H1 (cell line): ENCODE measurements around the gene EFCAB8. TPM values are rescaled to one million over a fixed set of nuclear protein-coding genes. Genes with fewer than 3 reads are reported as not detected.

ENCODE experiments used
- CTCF ChIA-PET: fragments of 300-600 bp; sonication (Branson Sonifier 250); formaldehyde crosslinking; loops from one replicate; lab custom pipeline; 2021; ENCODE audit not compliant: partially characterized antibody; lab: Charles Lee
- POLR2A ChIA-PET: fragments of 300-600 bp; sonication (Branson Sonifier 250); formaldehyde crosslinking; loops from one replicate; lab custom pipeline; 2021; ENCODE audit warnings: inconsistent platforms; ENCODE audit not compliant: partially characterized antibody; lab: Charles Lee
- DNase-seq, 2 experiments: peaks; one replicate each; pipeline versions ENCODE4 v3.0.0 to v3.0.0-alpha.2; 2010 to 2022; ENCODE audit warnings: low spot score in 2 of 2, low read depth in 1 of 2, mixed read lengths in 1 of 2
- FAIRE-seq: peaks from 2 replicates; lab custom pipeline; 2011; peaks lifted over from hg19 to GRCh38; lab: Jason Lieb, UNC
- H2AFZ ChIP-seq: 2 replicates; pipeline ENCODE4 v1.8.1; 2012; ENCODE audit warnings: low read length, inconsistent platforms
- H2AK5ac ChIP-seq: 2 replicates; pipeline ENCODE4 v1.6.1; 2013; ENCODE audit warnings: low read depth, low read length
- H2BK120ac ChIP-seq: replicated peaks from 2 replicates; pipeline ENCODE3; 2013; ENCODE audit warnings: low read depth, low read length, inconsistent platforms
- H2BK12ac ChIP-seq: 2 replicates; pipeline ENCODE4 v1.6.1; 2013; ENCODE audit warnings: low read depth, low read length
- H2BK15ac ChIP-seq: 2 replicates; pipeline ENCODE4 v1.6.1; 2013; ENCODE audit warnings: low read length
- H2BK20ac ChIP-seq: 2 replicates; pipeline ENCODE4 v1.6.1; 2013; ENCODE audit warnings: low read length
- H2BK5ac ChIP-seq: 2 replicates; pipeline ENCODE4 v1.6.1; 2013; ENCODE audit warnings: low read depth, low read length
- H3K14ac ChIP-seq: 2 replicates; pipeline ENCODE4 v1.6.1; 2013; ENCODE audit warnings: inconsistent platforms; ENCODE audit not compliant: insufficient read length
- H3K18ac ChIP-seq: 2 replicates; pipeline ENCODE4 v1.6.1; 2013; ENCODE audit warnings: low read length; ENCODE audit errors: extremely low read depth
- H3K23ac ChIP-seq: 2 replicates; pipeline ENCODE4 v1.6.1; 2013; ENCODE audit warnings: inconsistent platforms; ENCODE audit not compliant: insufficient read length
- H3K23me2 ChIP-seq: 2 replicates; pipeline ENCODE4 v1.6.1; 2013; ENCODE audit warnings: low read depth, low read length
- H3K27ac ChIP-seq: 2 replicates; pipeline ENCODE4 v1.6.1; 2011; ENCODE audit warnings: low read depth, low read length, inconsistent platforms
- H3K27me3 ChIP-seq, 4 experiments: replicated peaks in 1 of 4; 1 replicate in 1 of 4; 2 replicates in 3 of 4; pipeline versions ENCODE4 v1.6.1 to v1.8.1; 2011 to 2013; ENCODE audit warnings: low read length in 3 of 4, mild to moderate bottlenecking in 3 of 4, inconsistent platforms in 2 of 4, mixed read lengths in 2 of 4, moderate library complexity in 1 of 4; ENCODE audit not compliant: control insufficient read depth in 3 of 4, insufficient read depth in 3 of 4; ENCODE audit errors: extremely low read depth in 1 of 4
- H3K36me3 ChIP-seq, 4 experiments: 2 replicates each; pipeline versions ENCODE4 v1.6.1 to v1.8.1; 2011 to 2013; ENCODE audit warnings: mild to moderate bottlenecking in 4 of 4, low read length in 3 of 4, moderate library complexity in 2 of 4, control low read depth in 1 of 4, inconsistent platforms in 1 of 4; ENCODE audit not compliant: insufficient read depth in 4 of 4, control insufficient read depth in 2 of 4
- H3K4ac ChIP-seq: replicated peaks from 2 replicates; pipeline ENCODE3; 2013; ENCODE audit warnings: low read length, low read depth, mixed read lengths, inconsistent platforms; ENCODE audit not compliant: insufficient read length
- H3K4me1 ChIP-seq, 4 experiments: replicated peaks in 1 of 4; 1 replicate in 1 of 4; 2 replicates in 3 of 4; pipeline versions ENCODE4 v1.6.1 to v1.8.1; 2011 to 2013; ENCODE audit warnings: low read length in 3 of 4, inconsistent platforms in 2 of 4, mixed read lengths in 1 of 4; ENCODE audit not compliant: insufficient read depth in 4 of 4, control insufficient read depth in 3 of 4
- H3K4me2 ChIP-seq, 2 experiments: 2 replicates each; pipeline versions ENCODE4 v1.6.1 to v1.8.1; 2011 to 2013; ENCODE audit warnings: low read depth in 2 of 2, low read length in 2 of 2, control low read depth in 1 of 2, inconsistent platforms in 1 of 2, mild to moderate bottlenecking in 1 of 2; ENCODE audit not compliant: insufficient read depth in 1 of 2
- H3K4me3 ChIP-seq, 4 experiments: fragments of 200-600, 300-600 bp in 1 of 4; sonication (generic), shearing (Covaris generic), sonication (Bioruptor Twin) in 1 of 4; 2 replicates each; pipeline versions ENCODE4 v1.5.1 to v1.8.1; 2011 to 2016; ENCODE audit warnings: low read length in 4 of 4, low read depth in 3 of 4, control low read depth in 2 of 4, inconsistent platforms in 2 of 4, mild to moderate bottlenecking in 2 of 4, mixed read lengths in 1 of 4, moderate library complexity in 1 of 4; ENCODE audit not compliant: insufficient read depth in 2 of 4; ENCODE audit errors: extremely low read depth in 1 of 4
- H3K56ac ChIP-seq: replicated peaks from 2 replicates; pipeline ENCODE3; 2013; ENCODE audit warnings: low read depth, mild to moderate bottlenecking, mixed read lengths, low read length, inconsistent platforms; ENCODE audit not compliant: insufficient read length
- H3K79me1 ChIP-seq: 2 replicates; pipeline ENCODE4 v1.6.1; 2013; ENCODE audit warnings: low read depth, low read length, control low read depth
- H3K79me2 ChIP-seq, 2 experiments: 2 replicates each; pipeline versions ENCODE4 v1.6.1 to v1.8.1; 2012 to 2013; ENCODE audit warnings: low read length in 2 of 2, mild to moderate bottlenecking in 2 of 2, inconsistent platforms in 1 of 2; ENCODE audit not compliant: insufficient read depth in 2 of 2, control insufficient read depth in 1 of 2
- H3K9ac ChIP-seq, 4 experiments: replicated peaks in 1 of 4; 1 replicate in 1 of 4; 2 replicates in 3 of 4; pipeline versions ENCODE4 v1.6.1 to v1.8.1; 2011 to 2013; ENCODE audit warnings: low read depth in 3 of 4, low read length in 3 of 4, control low read depth in 2 of 4, mild to moderate bottlenecking in 2 of 4, moderate library complexity in 2 of 4, inconsistent platforms in 1 of 4; ENCODE audit errors: extremely low read depth in 1 of 4
- H3K9me3 ChIP-seq, 2 experiments: 2 replicates each; pipeline versions ENCODE4 v1.6.1 to v1.8.1; 2012 to 2013; ENCODE audit warnings: mild to moderate bottlenecking in 2 of 2, moderate library complexity in 2 of 2, control low read depth in 1 of 2, inconsistent platforms in 1 of 2, low read depth in 1 of 2, low read length in 1 of 2, mixed read lengths in 1 of 2; ENCODE audit not compliant: insufficient read depth in 2 of 2
- H4K20me1 ChIP-seq, 2 experiments: replicated peaks in 1 of 2; 2 replicates each; pipeline versions ENCODE3 to v1.8.1; 2011 to 2013; ENCODE audit warnings: inconsistent platforms in 2 of 2, low read length in 2 of 2, mild to moderate bottlenecking in 1 of 2; ENCODE audit not compliant: insufficient read depth in 2 of 2, control insufficient read depth in 1 of 2
- H4K5ac ChIP-seq: 2 replicates; pipeline ENCODE4 v1.6.1; 2013; ENCODE audit warnings: low read length, low read depth, mixed read lengths, inconsistent platforms; ENCODE audit not compliant: insufficient read length
- H4K8ac ChIP-seq: 2 replicates; pipeline ENCODE4 v1.8.0; 2013; ENCODE audit warnings: mild to moderate bottlenecking, moderate library complexity, low read length, inconsistent platforms; ENCODE audit not compliant: insufficient read depth; ENCODE audit errors: extremely low read depth
- H4K91ac ChIP-seq: replicated peaks from 2 replicates; pipeline ENCODE3; 2013; ENCODE audit warnings: low read length, mixed read lengths, inconsistent platforms; ENCODE audit not compliant: insufficient read length
- CHD2 ChIP-seq: IDR thresholded peaks from 2 replicates; pipeline ENCODE4 v1.6.1; 2012; ENCODE audit warnings: low read length, improper control_type of control experiment
- EGR1 ChIP-seq: IDR thresholded peaks from 2 replicates; pipeline ENCODE4 v1.6.1; 2011; ENCODE audit warnings: low read depth, low read length, borderline replicate concordance
- EP300 ChIP-seq, 2 experiments: IDR thresholded peaks; 1 replicate in 1 of 2; 2 replicates in 1 of 2; pipeline ENCODE4 v1.6.1; 2011 to 2012; ENCODE audit warnings: low read depth in 2 of 2, low read length in 2 of 2, mild to moderate bottlenecking in 2 of 2, borderline replicate concordance in 1 of 2, inconsistent platforms in 1 of 2, moderate library complexity in 1 of 2
- EZH2 ChIP-seq: fragments of 200-600 bp; sonication (generic); IDR thresholded peaks from 2 replicates; pipeline ENCODE4 v1.7.1; 2012; ENCODE audit warnings: low read depth, mild to moderate bottlenecking, moderate library complexity, low read length, inconsistent platforms; ENCODE audit not compliant: severe bottlenecking
- KDM4A ChIP-seq: IDR thresholded peaks from one replicate; pipeline ENCODE4 v1.7.1; 2012; ENCODE audit warnings: low read depth, mild to moderate bottlenecking, moderate library complexity, low read length, inconsistent platforms; ENCODE audit not compliant: severe bottlenecking
- KDM5A ChIP-seq: fragments of 200-600 bp; IDR thresholded peaks from 2 replicates; pipeline ENCODE4 v1.7.1; 2012; ENCODE audit warnings: mild to moderate bottlenecking, low read length, inconsistent platforms, mixed read lengths
- MAFK ChIP-seq: IDR thresholded peaks from 2 replicates; pipeline ENCODE4 v1.6.1; 2012; ENCODE audit warnings: low read depth, mild to moderate bottlenecking, improper control_type of control experiment, low read length
- TAF1 ChIP-seq: IDR thresholded peaks from 2 replicates; pipeline ENCODE4 v1.6.1; 2011; ENCODE audit warnings: mild to moderate bottlenecking, low read depth, low read length
- WGBS, 2 experiments: shearing (Covaris generic) in 1 of 2; methylation state at CpG; one replicate each; pipeline versions ENCODE4 v1.1.6 to v1.1.7; 2013 to 2015; ENCODE audit warnings: low lambda C conversion rate in 2 of 2, mixed read lengths in 2 of 2, inconsistent platforms in 1 of 2, low coverage in 1 of 2, missing lambda C conversion rate in 1 of 2; ENCODE audit not compliant: insufficient replicate concordance in 2 of 2, insufficient coverage in 1 of 2, insufficient read length in 1 of 2; ENCODE audit errors: extremely low coverage in 1 of 2, missing lambda C conversion rate in 1 of 2; 5-methylcytosine and 5-hydroxymethylcytosine counted together
- polyA plus RNA-seq, 7 experiments: library from polyadenylated mRNA; depleted of rRNA in 3 of 7; stranded (reverse) in 5 of 7; unstranded in 2 of 7; fragments of >200 nt in 5 of 7; fragments of 200-250 nt in 2 of 7; gene quantifications; 1 replicate in 5 of 7; 2 replicates in 1 of 7; 4 replicates in 1 of 7; pipeline versions ENCODE4 v1.2.1 to v1.2.3, GENCODE V29; 2011 to 2013; ENCODE audit warnings: missing spikeins in 2 of 7, mixed read lengths in 2 of 7
- total RNA-seq: library from RNA; stranded (reverse); fragmentation: NEBNext Ultra II Directional; extraction: Animal tissue kit (Norgen Biotek cat#: 25700); gene quantifications from 2 replicates; pipeline ENCODE4 v1.2.1, GENCODE V29; 2021
- TF ChIP-seq, protein P1 (sequence below): IDR thresholded peaks from 2 replicates; pipeline ENCODE4 v1.6.1; 2011; ENCODE audit warnings: low read depth, mild to moderate bottlenecking, low read length; ENCODE audit not compliant: insufficient read depth

Gene EFCAB8
- total and polyA plus RNA-seq, 2 of the 8 experiments (the other 6 are each of a cell fraction or from before 2014, with no cell fraction given) = 0.06 to 0.20 TPM

DNA sequence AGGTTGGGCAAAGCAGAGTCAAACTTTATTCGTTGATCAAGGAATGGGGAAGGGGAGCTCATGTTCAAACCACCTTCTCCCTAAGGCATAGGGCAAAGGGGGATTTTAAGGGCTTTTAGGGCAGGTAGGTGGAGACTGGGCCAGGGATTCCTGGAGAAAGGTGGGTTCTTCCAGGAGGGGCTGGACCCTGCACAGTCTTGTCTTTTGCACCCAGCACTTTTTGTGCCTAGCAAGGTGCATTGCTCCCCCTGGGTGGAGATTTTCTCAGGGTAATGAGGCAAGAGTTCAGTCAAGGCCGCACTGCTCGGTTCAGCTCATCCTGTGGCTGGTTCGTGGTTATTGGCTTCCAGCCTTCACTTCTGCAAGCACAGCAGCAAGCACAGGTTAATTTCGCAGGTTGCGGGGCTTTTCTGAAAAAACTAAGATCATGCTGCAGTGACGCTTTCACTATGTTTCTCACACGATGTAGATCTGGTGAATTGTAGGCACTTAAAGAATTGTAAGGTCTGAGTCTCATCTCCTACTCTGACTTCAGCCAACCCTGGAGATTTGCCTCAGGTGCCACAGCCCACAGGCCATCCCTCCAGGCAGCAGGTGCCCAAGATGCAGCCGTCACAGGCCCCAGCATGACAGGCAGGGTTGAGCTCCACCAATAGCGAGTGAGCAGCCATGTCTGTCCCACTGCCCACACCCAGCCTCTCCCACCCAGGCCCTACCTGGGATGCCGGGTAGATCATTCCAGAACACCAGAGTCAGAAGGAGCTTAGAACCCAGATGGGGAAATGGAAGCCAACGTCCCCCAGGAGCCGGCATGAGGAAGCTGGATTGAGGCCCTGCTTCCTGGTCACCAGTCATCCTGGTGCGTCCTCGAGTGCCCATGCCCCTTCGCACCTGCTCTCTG lies 108.4 kb downstream of the EFCAB8 start:
- 91% methylated on average over 16 of the region's 16 CpGs; no CpG with 5 or more reads in 1 of the 2 experiments for WGBS, 2 experiments
- Histone ChIP-seq H3K4me2 (no peak overlapping the region), H3K27me3 (no peaks in the 10 kb centered on the region), H3K9ac (no peak overlapping the region), H3K79me1 (no peaks in the 10 kb centered on the region), H2BK20ac (no peak overlapping the region), H3K4me1 (peaks cover 4 to 8% (median 6%) of the 10 kb centered on the region in 4 experiments), H3K23me2 (no peaks in the 10 kb centered on the region), H3K4ac (no peak overlapping the region), H4K5ac (no peak overlapping the region), H2AK5ac (no peak overlapping the region), H2AFZ (no peak overlapping the region), H3K4me3 (no peak overlapping the region), H4K20me1 (no peaks in the 10 kb centered on the region), H4K91ac (no peak overlapping the region)
- no peak for FAIRE-seq
- CTCF ChIA-PET = interaction anchor here (0.6 to 1.8 kb wide), 10 partner anchors 7 to 493 kb away, joined by 3 to 7 read pairs (median 4); partner anchors contain the start of gene SUN5
- TF ChIP-seq EGR1 (no peak), MAFK (no peak), EP300 (IDR thresholded peaks at IDR 0.05; ENCODE audit: borderline replicate concordance in 1 of 2, low read depth in 2 of 2, low read length in 2 of 2) (no peak), CHD2 (no peak), TAF1 (no peak), KDM4A (no peak), EZH2 (no peak), KDM5A (no peak)
- TF ChIP-seq, protein P1, sequence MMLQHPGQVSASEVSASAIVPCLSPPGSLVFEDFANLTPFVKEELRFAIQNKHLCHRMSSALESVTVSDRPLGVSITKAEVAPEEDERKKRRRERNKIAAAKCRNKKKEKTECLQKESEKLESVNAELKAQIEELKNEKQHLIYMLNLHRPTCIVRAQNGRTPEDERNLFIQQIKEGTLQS = no peak
- TF ChIP-seq, all 59 proteins: peak for 0
- no peak overlapping the region for H3K23ac ChIP-seq
- H3K36me3 ChIP-seq = no peaks in the 10 kb centered on the region
- H2BK120ac ChIP-seq = no peak overlapping the region
- no peak overlapping the region for H3K27ac ChIP-seq
- H3K14ac ChIP-seq = no peak overlapping the region
- H4K8ac ChIP-seq = no peak overlapping the region
- H2BK15ac ChIP-seq = no peak overlapping the region
- H2BK12ac ChIP-seq = no peak overlapping the region
- H3K9me3 ChIP-seq = no peaks in the 10 kb centered on the region
- no peaks in the 10 kb centered on the region for H3K79me2 ChIP-seq
- no peak overlapping the region for H3K18ac ChIP-seq
- POLR2A ChIA-PET = no interaction called here
- no peak overlapping the region for H2BK5ac ChIP-seq
- no peak overlapping the region for H3K56ac ChIP-seq
- DNase-seq = peak in 1 of 2 experiments; percentile 41
